CD4-positive, alpha-beta T cell treated with Interferon alpha-2 for 1 hour (primary cell): ENCODE data around the gene C6orf62.
A peak's percentile ranks its signal among the peaks of the same experiment; 100 is the strongest.
"Not testable (repeated sequence)": the region's sequence is repeated elsewhere in the genome, so short reads cannot be mapped to it uniquely, and the experiment has no call there.

Source experiments
- DNase-seq, 2 donors: peaks; one replicate each; pipeline ENCODE4 v3.0.0-alpha.2; 2020 to 2022

Gene C6orf62

DNA sequence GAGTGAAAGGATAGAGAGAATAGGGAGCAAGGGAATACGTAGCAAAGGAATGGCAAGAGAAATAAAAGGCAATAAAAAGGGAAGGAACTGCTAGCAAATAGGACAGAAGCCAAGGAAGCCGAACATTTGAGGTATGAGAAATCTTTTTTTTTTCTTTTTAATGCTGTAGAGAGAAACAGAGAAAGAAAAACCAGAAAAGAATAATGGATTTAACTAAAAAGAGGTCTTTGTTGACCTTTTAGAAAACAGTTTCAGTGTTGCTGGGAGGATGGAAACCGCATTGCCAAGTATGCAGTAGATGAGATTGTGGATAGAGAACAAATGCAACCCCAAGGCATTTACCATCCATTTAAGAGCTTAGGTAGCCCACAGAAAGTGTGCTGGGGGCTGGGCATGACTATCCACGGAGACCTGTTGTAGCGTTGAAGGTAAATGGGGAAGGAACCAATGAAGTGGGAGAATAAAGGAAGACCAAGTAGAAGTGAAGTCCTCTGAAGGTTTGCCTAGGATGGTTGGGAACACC lies 23.3 kb upstream of the C6orf62 start:
- DNase-seq, result no peak

DNA sequence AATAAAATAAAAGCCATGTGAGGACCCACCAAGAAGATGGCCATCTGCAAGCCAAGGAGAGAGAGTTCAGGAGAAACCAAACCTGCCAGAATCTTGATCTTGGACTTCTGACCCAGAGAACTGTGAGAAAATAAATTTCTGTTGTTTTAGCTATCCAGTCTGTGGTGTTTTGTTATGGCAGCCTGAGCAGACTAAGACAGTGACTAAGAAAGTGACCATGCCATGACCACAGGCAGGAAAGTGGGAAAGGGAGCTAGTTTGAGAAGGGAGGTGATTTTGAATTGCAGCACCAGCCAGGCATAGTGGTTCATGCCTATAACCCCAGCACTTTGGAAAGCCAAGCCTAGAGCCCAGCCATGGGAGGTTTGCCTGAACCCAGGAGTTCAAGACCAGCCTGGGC lies 21.9 kb upstream of the C6orf62 start:
- no peak for DNase-seq

DNA sequence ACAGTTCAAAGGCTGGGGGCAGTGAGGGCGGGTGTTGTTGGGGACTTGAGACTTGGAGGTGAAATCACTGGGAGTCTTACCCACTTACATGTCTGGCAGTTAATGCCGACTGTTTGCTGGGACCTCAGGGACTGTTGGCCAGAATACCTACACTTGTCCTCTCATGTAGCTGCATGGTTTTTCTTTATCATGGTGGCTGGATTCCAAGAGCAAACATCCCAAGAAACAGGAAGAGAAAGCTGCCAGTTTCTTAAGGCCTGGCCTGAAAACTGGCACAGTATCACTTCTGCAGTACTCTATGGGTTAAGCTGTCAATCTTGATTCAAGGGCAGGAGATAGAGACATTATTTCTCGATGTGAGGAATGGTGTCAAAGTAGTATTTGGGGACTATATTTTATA lies 19.8 kb upstream of the C6orf62 start:
- DNase-seq, result no peak

DNA sequence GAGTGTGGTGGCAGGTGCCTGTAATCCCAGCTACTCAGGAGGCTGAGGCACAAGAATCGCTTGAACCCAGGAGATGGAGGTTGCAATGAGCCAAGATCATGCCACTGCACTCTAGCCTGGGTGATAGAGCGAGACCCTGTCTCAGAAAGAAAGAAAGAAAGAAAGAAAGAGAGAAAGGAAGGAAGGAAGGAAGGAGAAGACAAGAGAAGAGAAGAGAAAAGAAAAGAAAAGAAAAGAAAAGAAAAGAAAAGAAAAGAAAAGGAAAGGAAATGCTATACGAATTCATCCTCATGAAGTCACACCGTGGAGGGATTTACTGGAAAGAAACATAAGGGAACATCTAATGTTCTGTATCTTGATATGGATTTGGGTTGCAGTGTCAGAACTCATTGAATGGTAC lies 15.8 kb upstream of the C6orf62 start:
- DNase-seq, result not testable (repeated sequence)

DNA sequence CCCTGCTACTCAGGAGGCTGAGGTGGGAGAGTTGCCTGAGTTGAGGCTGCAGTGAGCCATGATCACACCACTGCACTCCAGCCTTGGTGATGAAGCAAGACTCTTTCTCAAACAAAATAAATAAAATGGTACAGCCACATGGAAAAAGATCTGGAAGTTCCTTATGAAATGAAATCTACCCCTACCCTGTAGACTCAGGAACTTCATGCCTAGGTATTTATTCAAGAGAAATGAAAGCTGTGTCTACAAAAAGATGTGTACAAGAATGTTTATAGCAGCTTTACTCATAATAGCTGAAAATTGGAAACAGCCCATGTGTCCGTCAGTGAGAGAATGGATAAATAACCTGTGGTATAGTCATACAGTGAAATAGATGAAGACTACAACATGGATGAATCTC lies 15.2 kb upstream of the C6orf62 start:
- no peak for DNase-seq

DNA sequence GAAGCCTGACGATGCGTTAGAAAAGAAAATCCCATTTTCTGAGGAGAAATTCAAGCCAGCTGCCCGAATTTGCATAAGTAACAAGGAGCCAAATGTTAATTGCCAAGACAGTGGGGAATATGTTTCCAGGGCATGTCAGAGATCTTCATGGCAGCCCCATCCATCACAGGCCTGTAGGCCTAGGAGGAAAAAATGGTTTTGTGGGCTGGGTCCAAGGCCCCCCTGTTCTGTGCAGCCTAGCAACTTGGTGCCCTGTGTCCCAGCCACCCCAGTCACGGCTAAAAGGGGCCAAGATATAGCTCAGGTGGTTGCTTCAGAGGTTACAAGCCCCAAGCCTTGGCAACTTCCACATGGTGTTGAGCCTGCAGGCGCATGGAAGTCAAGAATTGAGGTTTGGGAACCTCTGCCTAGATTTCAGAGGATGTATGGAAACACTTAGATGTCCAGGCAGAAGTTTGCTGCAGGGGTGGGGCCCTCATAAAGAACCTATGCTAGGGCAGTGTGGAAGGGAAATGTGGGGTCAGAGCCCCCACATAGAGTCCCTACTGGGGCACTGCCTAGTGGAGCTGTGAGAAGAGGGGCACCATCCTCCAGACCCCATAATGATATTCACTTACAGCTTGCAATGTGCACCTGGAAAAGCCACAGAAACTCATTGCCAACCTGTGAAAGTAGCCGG lies 12.6 kb upstream of the C6orf62 start:
- not testable (repeated sequence) for DNase-seq

DNA sequence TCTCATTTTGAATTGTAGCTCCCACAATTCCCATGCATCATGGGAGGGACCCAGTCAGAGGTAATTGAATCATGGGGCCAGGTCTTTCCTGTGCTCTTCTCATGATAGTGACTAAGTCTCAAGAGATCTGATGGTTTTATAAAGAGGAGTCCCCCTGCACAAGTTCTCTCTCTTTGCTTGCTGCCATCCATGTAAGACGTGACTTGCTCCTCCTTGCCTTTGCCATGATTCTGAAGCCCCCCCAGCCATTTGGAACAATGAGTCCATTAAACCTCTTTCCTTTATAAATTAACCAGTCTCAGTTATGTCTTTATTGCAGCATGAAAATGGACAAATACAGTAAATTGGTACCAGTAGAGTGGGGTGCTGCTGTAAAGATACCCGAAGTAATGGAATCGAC lies 11.7 kb upstream of the C6orf62 start:
- not testable (repeated sequence) for DNase-seq

DNA sequence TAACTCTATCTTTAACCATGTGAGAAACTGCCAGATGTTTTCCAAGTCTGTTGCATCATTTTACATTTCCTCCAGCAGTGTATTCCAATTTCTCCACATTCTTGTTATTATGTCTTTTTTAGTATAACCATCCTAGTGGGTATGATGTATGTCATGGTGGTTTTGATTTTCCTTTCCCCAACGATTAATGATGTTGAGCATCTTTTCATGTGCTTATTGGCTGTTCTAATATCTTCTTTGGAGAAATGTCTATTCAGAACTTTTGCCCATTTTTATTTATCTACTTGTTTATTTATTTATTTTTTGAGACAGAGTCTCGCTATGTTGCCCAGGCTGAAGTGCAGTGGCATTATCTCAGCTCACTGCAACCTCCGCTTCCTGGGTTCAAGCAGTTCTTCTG lies 4.3 kb upstream of the C6orf62 start:
- DNase-seq, result no peak

DNA sequence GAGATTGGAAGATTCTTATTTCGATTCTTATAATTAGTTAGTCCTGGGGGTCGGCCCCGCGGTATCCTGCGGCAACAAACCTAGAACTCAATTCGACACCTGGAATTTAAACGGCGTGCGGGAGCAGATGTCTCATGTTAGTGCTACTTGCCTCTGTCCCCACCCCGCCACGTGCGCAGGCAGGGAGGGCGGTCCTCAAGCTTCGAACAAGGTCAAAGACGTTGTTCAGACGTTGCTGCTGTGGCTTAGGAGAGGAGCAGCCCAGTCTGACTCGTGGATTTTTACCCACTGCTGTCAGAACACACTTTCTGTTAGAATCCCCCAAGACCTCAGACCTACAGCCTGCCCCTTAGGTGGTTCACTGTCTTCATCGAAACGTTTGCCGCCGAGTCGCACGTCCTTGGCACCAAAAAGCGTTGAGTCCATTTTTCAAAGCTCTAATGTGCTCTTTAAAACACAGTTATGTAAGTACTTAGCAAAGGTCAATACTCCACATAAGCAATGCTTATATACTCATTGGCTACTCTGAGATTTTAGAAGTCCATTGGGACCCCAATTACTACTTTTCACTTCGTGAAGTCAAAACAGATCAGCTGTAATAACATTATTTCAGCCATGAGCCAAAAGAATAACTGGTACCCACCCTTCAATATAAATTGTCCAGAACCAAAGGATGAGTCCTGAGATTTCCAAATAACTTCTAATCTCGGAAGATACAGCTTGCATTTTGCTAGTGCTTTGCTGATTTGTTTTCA lies 2.7 kb upstream of the C6orf62 start:
- peak in 1 of 2 donors; percentile 90 for DNase-seq

DNA sequence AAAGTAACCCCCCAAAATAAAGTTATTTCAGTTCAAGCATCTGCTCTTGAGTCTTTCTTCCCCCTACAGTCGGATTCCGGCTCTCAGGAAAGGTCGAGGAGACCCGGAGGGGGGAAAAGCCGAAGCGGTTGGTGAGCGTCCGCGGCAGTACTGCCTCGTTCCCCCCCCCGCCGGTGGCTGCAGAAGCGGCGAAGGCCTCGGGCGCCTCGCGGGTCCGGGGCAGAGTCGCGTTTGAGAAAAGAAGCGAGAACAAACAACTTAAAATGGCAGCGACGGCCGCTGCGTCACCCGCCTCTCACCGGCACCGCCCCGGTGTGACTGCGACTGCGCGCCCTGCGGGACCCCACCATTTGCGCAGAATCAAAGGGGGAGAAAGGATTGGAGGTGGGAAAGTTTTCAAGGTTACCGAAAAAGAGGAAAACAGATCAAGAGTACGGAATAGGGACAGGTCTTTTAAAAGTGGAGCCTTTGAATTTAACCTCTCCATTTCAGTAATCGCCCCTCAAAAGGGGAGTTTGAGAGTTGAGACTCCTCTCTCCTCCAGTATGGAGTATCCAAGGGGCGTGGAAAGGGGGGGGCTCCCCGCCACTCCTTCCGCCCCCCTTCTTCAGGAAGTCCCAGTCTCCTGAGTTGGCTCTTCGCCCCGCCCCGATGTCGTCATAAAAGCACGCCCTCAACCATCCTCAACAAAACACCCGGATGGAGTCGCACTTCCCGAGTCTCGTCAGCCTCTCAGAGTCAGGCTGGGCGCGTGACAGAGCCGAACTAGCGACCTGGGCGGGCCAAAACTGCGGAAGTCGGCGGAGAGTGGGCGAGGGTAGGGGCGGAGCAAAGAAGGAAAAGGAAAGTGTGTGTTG lies 1.9 kb upstream of the C6orf62 start:
- DNase-seq, result peak; percentile 100

DNA sequence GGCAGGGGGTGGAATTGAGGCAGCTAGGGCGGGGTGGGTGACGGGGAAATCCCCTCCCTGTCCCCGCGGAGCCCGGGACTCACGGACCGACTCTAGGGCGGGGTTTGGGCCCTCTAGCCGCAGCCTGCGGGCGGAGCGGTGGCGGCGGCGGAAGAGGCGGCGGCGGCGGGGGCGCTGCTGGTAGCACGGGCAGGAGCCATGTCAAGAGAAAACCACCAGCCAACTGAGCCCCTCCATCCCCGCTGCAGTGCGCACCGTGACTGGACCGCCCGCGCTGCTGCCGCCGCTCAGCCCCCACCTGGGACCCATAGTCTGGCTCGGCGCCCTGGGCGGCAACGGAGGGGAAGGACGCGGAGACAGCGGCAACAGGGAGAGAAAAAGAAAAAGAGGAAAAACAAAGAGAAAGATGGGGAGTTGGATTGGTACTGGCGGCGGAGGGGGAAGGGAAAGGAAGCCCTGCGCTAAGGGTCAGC lies 1.2 kb upstream of the C6orf62 start:
- DNase-seq, result peak; percentile 83 to 90

DNA sequence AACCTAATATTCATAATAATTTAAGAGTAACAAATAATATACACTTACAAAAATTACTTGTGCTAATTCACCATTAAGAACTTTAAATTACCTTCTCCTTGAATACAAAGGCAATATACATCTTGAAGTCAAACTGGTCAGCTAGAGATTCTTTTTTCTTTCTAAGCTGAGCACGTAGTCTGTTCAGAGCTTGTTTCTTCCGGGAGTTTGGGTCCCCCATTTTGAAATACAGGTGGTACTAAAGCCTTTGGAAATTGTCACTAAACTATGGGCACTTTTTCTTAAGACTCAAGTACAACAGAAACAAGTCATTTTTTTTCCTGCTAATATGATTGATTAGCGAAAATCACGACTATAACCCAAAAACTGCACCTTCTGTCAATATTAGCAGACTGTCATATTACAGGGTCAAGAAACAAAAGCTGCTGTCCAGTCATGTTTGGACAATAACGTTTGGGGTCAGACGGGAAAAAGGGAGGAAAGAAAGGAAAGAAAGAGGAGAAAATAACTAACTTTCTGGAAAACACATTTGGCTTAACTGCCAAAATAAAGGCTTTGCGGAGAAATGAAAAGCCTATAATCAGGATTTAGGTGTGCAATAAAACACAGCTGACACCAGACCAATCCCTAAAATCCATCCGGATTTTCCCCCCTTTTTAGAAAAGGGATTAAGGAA lies 367 bp downstream of the C6orf62 start:
- peak in 1 of 2 donors; percentile 44 for DNase-seq

DNA sequence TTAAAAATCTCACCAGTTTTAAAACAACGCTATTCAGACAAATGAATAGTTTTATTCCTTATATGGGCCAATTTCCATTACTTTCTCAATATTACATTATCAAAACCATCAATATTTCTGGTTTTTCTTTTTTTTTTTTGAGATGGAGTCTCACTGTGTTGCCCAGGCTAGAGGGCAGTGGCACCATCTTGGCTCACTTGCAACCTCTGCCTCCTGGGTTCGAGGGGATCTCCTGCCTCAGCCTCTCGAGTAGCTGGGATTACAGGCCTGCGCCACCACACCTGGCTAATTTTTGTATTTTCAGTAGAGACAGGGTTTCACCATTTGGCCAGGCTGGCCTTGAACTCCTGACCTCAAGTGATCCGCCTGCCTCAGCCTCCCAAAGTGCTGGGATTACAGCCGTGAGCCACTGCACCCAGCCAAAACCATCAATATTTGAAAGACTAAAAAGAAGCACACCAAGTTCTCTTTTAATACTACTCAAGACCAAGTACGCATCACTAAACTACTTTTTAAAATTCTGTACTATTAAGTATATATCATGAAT lies 2.3 kb downstream of the C6orf62 start:
- not testable (repeated sequence) for DNase-seq

DNA sequence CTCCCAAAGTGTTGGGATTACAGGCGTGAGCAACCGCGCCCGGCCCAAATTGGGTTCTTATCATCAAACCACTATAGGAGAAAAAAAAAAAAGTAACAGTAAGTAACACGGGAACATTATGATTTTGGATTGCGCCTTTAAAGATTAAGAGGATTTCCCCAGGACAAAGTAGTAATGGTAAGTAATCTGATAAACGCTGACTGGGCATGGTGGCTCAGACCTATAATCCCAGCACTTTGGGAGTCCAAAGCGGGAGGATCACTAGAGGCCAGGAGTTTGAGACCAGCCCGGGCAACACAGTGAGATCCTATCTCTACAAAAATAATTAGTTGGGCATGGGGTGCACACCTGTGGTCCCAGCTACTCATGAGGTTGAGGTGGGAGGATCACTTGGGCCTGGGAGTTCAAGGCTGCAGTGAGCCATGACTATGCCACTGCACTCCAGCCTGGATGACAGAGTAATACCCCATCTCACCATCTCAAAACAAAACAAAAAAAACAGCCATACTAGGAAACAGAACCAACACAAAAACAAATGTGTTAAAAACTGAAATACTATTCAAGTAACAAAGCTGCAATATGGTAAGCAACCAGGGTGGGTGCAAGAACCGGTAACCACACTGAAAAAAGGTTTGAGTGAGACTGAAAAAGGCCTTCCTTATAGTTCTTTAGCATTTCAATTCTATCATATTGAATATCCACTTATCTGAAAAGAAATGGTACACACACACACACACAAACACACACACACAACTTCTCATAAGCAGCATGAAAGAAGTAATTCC lies 8.2 kb downstream of the C6orf62 start:
- DNase-seq, result no peak

DNA sequence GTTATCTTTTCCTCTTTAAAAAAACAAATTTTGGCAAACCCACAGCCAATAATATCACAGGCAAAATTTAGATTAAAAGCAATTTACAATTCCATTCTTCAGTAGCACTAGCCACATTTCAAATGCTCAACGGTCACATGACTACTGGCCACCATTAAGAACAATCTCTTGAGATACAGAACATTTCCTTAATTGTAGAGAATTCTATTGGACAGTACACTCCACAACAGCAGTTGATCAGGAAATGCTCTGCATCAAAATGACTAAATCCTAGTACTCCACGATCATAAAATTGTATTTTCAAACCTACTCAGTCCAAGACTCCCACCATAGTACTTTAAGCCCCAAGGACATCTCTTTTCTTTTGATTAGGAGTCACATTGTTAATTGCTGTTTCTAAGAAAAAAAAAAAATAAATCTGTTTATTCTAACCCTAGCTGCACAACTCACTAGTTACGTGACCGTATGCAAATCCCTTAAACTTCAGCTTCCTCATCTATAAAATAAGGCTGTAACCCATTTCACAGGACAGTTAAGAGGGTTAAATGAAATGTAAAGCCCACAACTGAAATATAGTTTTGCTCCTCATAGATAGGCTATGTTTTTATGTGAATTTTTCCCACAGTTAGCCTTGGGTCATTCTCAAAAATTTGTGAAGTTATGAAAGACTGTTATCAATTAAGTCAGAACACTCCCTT lies 9.8 kb downstream of the C6orf62 start:
- DNase-seq, result no peak

DNA sequence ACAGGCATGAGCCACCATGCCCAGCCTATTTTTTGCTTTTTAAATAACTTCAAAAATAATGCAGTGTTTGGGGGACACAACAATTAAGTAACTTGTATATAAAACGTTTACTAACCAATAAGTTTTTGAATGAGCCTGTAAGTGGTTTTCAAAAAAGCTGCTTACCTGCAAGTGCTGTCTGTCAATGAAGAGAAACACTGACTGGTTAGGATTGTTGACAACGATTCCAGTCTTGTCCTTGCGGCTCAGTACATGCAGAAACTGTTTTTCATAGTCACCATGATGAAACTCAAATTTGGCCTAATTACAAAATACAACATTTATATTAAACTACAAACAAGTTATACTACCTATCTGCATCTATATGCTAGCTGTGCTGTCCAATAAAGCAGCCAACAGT lies 10.3 kb downstream of the C6orf62 start:
- DNase-seq, result no peak

DNA sequence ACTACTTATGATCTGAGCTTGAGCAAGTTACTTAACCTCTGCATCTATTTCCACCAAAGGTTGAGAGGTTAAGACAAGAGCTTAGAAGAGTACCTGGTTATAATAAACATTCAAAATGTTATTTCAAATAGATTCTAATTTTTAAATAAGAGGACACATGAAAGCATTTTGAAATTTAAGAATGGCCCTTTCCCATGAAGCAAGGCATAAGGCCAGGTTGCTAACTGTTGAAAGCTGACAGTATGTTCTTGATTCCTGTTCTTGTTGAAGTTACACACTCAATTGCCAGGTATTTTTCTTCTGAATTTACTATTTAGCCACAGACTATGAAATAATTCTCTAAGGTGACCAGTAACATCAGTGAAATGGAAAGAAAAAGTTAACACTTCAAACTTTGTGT lies 14.5 kb downstream of the C6orf62 start:
- DNase-seq, result no peak

DNA sequence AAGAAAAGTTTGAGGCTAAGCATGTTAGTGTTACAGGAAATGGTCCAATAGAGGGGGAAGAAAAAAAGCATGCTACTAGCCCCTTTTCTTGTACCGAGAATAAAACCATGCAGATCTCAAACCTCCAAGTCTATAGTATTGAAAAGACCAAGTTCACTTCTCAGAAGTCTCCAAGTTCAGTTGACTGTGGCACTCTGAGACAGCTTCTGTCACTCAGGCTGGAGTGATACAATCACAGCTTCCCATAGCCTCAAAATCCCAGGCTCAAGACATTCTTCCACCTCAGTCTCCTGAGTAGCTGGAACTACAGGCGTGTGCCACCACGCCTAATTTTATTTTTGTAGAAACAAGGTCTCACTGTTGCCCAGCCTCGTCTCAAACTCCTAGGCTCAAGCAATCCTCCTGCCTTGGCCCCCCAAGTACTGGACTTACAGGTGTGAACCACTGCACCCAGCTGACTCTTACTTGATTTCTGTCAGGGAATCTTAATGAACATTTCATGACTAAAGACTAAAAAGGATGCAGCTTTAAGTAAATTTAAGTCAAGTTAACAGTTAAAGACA lies 16.2 kb downstream of the C6orf62 start:
- DNase-seq, result no peak

DNA sequence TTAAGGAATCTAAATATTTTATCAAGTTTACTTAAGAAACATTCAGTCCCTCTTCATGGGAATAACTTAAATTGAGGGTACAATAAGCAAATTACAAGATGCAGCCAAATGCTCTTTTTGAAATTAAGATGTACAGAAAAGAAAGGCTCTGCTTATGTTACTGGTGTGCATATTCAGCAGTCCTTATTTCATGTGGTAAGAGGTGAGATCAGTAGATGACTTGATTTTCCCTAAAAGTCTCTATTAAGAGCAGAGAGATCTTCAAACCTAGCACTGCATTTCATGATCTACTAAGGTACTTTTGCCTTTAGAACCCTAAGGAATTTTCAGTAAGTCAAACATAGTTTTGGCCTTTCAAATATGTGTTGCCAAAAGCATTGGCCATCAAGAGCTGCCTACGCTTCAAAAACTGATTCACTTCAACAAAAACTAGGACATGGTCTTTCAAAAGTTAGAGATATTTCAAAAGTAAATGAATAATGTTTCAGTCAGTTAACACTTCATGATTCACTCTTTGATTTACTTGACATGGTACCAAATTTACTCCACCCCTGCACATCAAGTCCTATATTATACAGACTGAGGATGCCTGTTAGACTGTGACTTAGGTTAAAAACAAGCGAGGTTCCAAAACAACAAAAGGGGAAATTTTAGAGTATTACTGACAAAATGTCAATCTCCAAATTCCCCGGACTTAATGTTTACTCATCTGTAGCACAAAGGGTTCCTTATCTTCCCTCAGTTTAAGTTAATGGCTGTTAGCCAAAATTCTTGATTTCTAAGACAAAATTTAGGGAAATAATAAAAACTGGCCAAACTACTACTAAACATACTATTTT lies 19.2 kb downstream of the C6orf62 start:
- DNase-seq, result no peak

DNA sequence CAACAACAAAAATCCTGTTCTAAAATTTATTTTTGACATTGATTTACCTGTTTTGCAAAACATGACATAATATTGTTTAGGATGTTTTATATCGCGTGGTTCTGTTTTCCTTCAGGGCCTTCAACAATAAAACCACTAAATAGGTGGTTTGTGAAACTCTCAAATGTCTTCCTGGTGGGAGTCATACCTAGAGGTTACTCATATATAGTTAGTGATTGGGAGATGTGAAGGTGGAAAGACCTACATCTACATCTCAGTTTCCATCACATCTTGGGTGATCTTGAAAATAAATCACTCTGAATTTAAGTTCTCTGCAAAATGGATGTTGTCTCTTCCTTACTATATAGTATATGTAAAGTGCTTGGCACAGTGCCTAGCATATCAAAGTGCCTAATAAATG lies 22.9 kb downstream of the C6orf62 start:
- DNase-seq, result no peak
